IMR-90 (cell line): Measurements from ENCODE around the gene TEAD4. TPM values are rescaled to one million over a fixed set of nuclear protein-coding genes. Genes with fewer than 3 reads are reported as not detected.

Source experiments
- ATAC-seq: fragments of 200-7000 bp; cut with Tn5 transposase; 2 replicates; pipeline ENCODE4 v1.9.1; 2020; ENCODE audit warnings: low read depth, mild to moderate bottlenecking, moderate library complexity
- BruUV-seq: library from RNA; stranded (reverse); fragments of 400-500 nt; replicated peaks from 2 replicates; lab custom pipeline; 2021; lab: Mats Ljungman, UMichigan
- CTCF ChIA-PET: fragments of 300-600 bp; formaldehyde crosslinking; extraction: SDS; loops from one replicate; lab custom pipeline; 2021; ENCODE audit warnings: antibody characterized with exemption; lab: Yijun Ruan, JAX
- POLR2A ChIA-PET: fragments of 300-600 bp; sonication (Branson Sonifier 250); formaldehyde crosslinking; loops from one replicate; lab custom pipeline; 2022; ENCODE audit warnings: antibody characterized with exemption; ENCODE audit not compliant: unreplicated experiment; lab: Charles Lee
- DNase-seq: peaks from one replicate; pipeline ENCODE4 v3.0.0; 2013
- H2AFZ ChIP-seq: replicated peaks from 2 replicates; pipeline ENCODE3; 2013; ENCODE audit warnings: low read length, mild to moderate bottlenecking; ENCODE audit not compliant: poor library complexity
- H2AK5ac ChIP-seq: 2 replicates; pipeline ENCODE4 v1.6.1; 2013; ENCODE audit warnings: low read depth, low read length, inconsistent platforms
- H2AK9ac ChIP-seq: replicated peaks from 2 replicates; pipeline ENCODE3; 2013; ENCODE audit warnings: mild to moderate bottlenecking, low read depth, low read length, moderate library complexity; ENCODE audit not compliant: poor library complexity
- H2BK120ac ChIP-seq: 2 replicates; pipeline ENCODE4 v1.6.1; 2013; ENCODE audit warnings: low read depth, low read length, inconsistent platforms
- H2BK15ac ChIP-seq: 3 replicates; pipeline ENCODE4 v1.6.1; 2013; ENCODE audit warnings: low read depth, low read length, inconsistent platforms
- H2BK20ac ChIP-seq: 2 replicates; pipeline ENCODE4 v1.6.1; 2013; ENCODE audit warnings: low read depth, mild to moderate bottlenecking, inconsistent platforms, low read length, moderate library complexity
- H2BK5ac ChIP-seq: 2 replicates; pipeline ENCODE4 v1.6.1; 2013; ENCODE audit warnings: mild to moderate bottlenecking, low read depth, low read length, inconsistent platforms; ENCODE audit not compliant: poor library complexity, severe bottlenecking
- H3K14ac ChIP-seq: replicated peaks from 2 replicates; pipeline ENCODE4 v1.6.1; 2013; ENCODE audit warnings: low read depth, low read length, inconsistent platforms
- H3K18ac ChIP-seq: 2 replicates; pipeline ENCODE4 v1.6.1; 2013; ENCODE audit warnings: low read depth, low read length, control low read depth
- H3K23ac ChIP-seq: 2 replicates; pipeline ENCODE4 v1.6.1; 2013; ENCODE audit warnings: low read depth, low read length, inconsistent platforms
- H3K27ac ChIP-seq: 2 replicates; pipeline ENCODE4 v1.5.1; 2013; ENCODE audit warnings: mild to moderate bottlenecking, control low read depth, low read length; ENCODE audit not compliant: insufficient read depth
- H3K27me3 ChIP-seq: 2 replicates; pipeline ENCODE4 v1.6.1; 2013; ENCODE audit warnings: low read length; ENCODE audit not compliant: control insufficient read depth, insufficient read depth
- H3K36me3 ChIP-seq: 2 replicates; pipeline ENCODE4 v1.6.1; 2013; ENCODE audit warnings: low read length, mixed read lengths; ENCODE audit not compliant: control insufficient read depth, insufficient read depth
- H3K4ac ChIP-seq: 2 replicates; pipeline ENCODE4 v1.6.1; 2013; ENCODE audit warnings: low read depth, low read length, inconsistent platforms
- H3K4me1 ChIP-seq: 2 replicates; pipeline ENCODE4 v1.6.1; 2013; ENCODE audit warnings: low read length, mixed read lengths; ENCODE audit not compliant: control insufficient read depth, insufficient read depth
- H3K4me2 ChIP-seq: 2 replicates; pipeline ENCODE4 v1.6.1; 2013; ENCODE audit warnings: low read depth, mild to moderate bottlenecking, control low read depth, low read length, moderate library complexity
- H3K4me3 ChIP-seq: 2 replicates; pipeline ENCODE4 v1.5.1; 2013; ENCODE audit warnings: low read depth, mild to moderate bottlenecking, control low read depth, low read length, moderate library complexity; ENCODE audit not compliant: insufficient read depth
- H3K56ac ChIP-seq: 2 replicates; pipeline ENCODE4 v1.6.1; 2013; ENCODE audit warnings: low read length, inconsistent platforms; ENCODE audit not compliant: insufficient read depth; ENCODE audit errors: extremely low read depth
- H3K79me1 ChIP-seq, 2 experiments: 2 replicates each; pipeline ENCODE4 v1.6.1; 2013; ENCODE audit warnings: low read length in 2 of 2, inconsistent platforms in 1 of 2, low read depth in 1 of 2
- H3K9ac ChIP-seq: 2 replicates; pipeline ENCODE4 v1.6.1; 2013; ENCODE audit warnings: low read depth, low read length, control low read depth
- H3K9me1 ChIP-seq: 2 replicates; pipeline ENCODE4 v1.6.1; 2013; ENCODE audit warnings: low read length, inconsistent platforms; ENCODE audit not compliant: insufficient read depth
- H3K9me3 ChIP-seq: 2 replicates; pipeline ENCODE4 v1.6.1; 2013; ENCODE audit warnings: low read length; ENCODE audit not compliant: control insufficient read depth, insufficient read depth
- H4K20me1 ChIP-seq: 2 replicates; pipeline ENCODE4 v1.6.1; 2013; ENCODE audit warnings: low read length, inconsistent platforms; ENCODE audit not compliant: insufficient read depth
- H4K5ac ChIP-seq: 2 replicates; pipeline ENCODE4 v1.6.1; 2013; ENCODE audit warnings: mild to moderate bottlenecking, low read depth, low read length, control low read depth
- H4K8ac ChIP-seq, 2 experiments: 2 replicates each; pipeline ENCODE4 v1.6.1; 2013; ENCODE audit warnings: low read depth in 2 of 2, low read length in 2 of 2, control low read depth in 1 of 2, inconsistent platforms in 1 of 2
- H4K91ac ChIP-seq: 2 replicates; pipeline ENCODE4 v1.6.1; 2013; ENCODE audit warnings: low read depth, low read length, inconsistent platforms; ENCODE audit not compliant: insufficient read depth
- BHLHE40 ChIP-seq: fragments of 150-350 bp; IDR thresholded peaks from 2 replicates; pipeline ENCODE4 v1.6.1; 2016; ENCODE audit warnings: mild to moderate bottlenecking, low read depth, low read length
- CHD1 ChIP-seq: IDR thresholded peaks from 2 replicates; pipeline ENCODE4 v1.6.1; 2012; ENCODE audit warnings: low read depth, low read length, improper control_type of control experiment
- MAFK ChIP-seq: IDR thresholded peaks from 2 replicates; pipeline ENCODE4 v1.6.1; 2012; ENCODE audit warnings: low read depth, low read length, improper control_type of control experiment
- MAZ ChIP-seq: IDR thresholded peaks from 2 replicates; pipeline ENCODE4 v1.6.1; 2012; ENCODE audit warnings: low read depth, mild to moderate bottlenecking, low read length, improper control_type of control experiment, moderate library complexity, borderline replicate concordance
- MXI1 ChIP-seq: IDR thresholded peaks from 2 replicates; pipeline ENCODE4 v1.6.1; 2012; ENCODE audit warnings: low read depth, mild to moderate bottlenecking, low read length, moderate library complexity, borderline replicate concordance
- NFE2L2 ChIP-seq: fragments of 150-350 bp; IDR thresholded peaks from 2 replicates; pipeline ENCODE4 v1.6.1; 2016; ENCODE audit warnings: low read depth, mild to moderate bottlenecking, low read length
- RAD21 ChIP-seq: IDR thresholded peaks from 2 replicates; pipeline ENCODE4 v1.6.1; 2012; ENCODE audit warnings: low read length, improper control_type of control experiment
- RCOR1 ChIP-seq: IDR thresholded peaks from 2 replicates; pipeline ENCODE4 v1.6.1; 2012; ENCODE audit warnings: mild to moderate bottlenecking, low read length, improper control_type of control experiment; ENCODE audit not compliant: insufficient replicate concordance
- RFX5 ChIP-seq: IDR thresholded peaks from 2 replicates; pipeline ENCODE4 v1.8.0; 2012; ENCODE audit warnings: low read depth, mild to moderate bottlenecking, low read length, moderate library complexity
- SMC3 ChIP-seq: fragments of 150-350 bp; IDR thresholded peaks from 2 replicates; pipeline ENCODE4 v1.6.1; 2016; ENCODE audit warnings: low read depth, mild to moderate bottlenecking, antibody characterized with exemption, low read length, moderate library complexity
- WGBS, 2 experiments: methylation state at CpG; one replicate each; pipeline versions ENCODE4 v1.1.5 to v1.1.7; 2013; ENCODE audit warnings: missing lambda C conversion rate in 2 of 2; ENCODE audit not compliant: insufficient read length in 1 of 2; ENCODE audit errors: extremely low coverage in 2 of 2; 5-methylcytosine and 5-hydroxymethylcytosine counted together
- dilution Hi-C: fragments of 300-500 bp; cut with HindIII; formaldehyde crosslinking; loops from one replicate; pipeline ENCODE4 v1.14.3; 2018; ENCODE audit warnings: low sequenced_read_pairs; ENCODE audit not compliant: unreplicated experiment
- in situ Hi-C: fragments of 300-500 bp; cut with MboI; formaldehyde crosslinking; loops from 3 replicates; pipeline ENCODE4 v1.14.3; 2019; ENCODE audit warnings: low sequenced_read_pairs, inconsistent platforms, mixed read lengths
- intact Hi-C: fragments of 100-400 bp; cut with micrococcal nuclease; formaldehyde crosslinking; loops from 2 replicates; pipeline ENCODE4 v1.10.0; 2022
- polyA plus RNA-seq, 3 experiments: library from polyadenylated mRNA; depleted of rRNA; stranded (reverse); fragments of >200 nt; gene quantifications; 2 replicates each; pipeline ENCODE4 v1.2.3, GENCODE V29; 2012; ENCODE audit warnings: low replicate concordance in 1 of 3
- total RNA-seq: library from RNA; depleted of rRNA; stranded (reverse); fragments of >200 nt; gene quantifications from 2 replicates; pipeline ENCODE4 v1.2.3, GENCODE V29; 2012
- TF ChIP-seq, protein P1 (sequence below): fragments of 150-350 bp; IDR thresholded peaks from 2 replicates; pipeline ENCODE4 v1.6.1; 2017; ENCODE audit warnings: mild to moderate bottlenecking, antibody characterized with exemption, low read length, low read depth
- TF ChIP-seq, protein P2 (sequence below): conservative IDR thresholded peaks from 2 replicates; pipeline ENCODE4 v1.5.1; 2012; ENCODE audit warnings: mild to moderate bottlenecking, low read depth, low read length, improper control_type of control experiment
- TF ChIP-seq, protein P3 (sequence below): fragments of 150-350 bp; IDR thresholded peaks from 2 replicates; pipeline ENCODE4 v1.6.1; 2016; ENCODE audit warnings: low read depth, mild to moderate bottlenecking, low read length, moderate library complexity, borderline replicate concordance

TEAD4 gene
- total and polyA plus RNA-seq, 2 of the 4 experiments (the other 2 are of a cell fraction), result 8.8 to 24.9 TPM

DNA sequence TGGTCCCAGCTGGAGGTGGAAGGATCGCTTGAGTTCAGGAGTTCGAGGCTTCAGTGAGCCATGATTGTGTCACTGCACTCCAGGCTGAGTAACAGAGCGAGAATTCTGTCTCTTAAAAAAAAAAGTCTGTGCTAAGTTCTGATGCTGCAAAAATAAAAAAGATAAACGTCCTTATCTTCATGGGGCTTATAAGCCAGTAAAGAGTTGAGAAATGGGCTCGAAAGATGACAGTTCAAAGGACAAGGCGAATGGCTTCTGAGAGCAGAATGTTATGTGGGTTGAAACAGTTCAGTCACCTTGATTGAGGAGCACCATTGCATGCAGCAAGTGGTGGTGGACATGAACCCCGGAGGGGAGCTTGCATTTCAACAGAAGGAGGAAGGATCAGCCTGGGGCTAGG, 122.7 kb downstream of the TEAD4 start:
- no peak overlapping the region for H4K91ac ChIP-seq
- dilution Hi-C loops, result no loop called here
- peaks cover 5% of the 10 kb centered on the region for H3K36me3 ChIP-seq
- H2AK9ac ChIP-seq, result no peak overlapping the region
- H3K9ac ChIP-seq, result no peak overlapping the region
- no peak overlapping the region for H3K4me3 ChIP-seq
- H3K18ac ChIP-seq, result no peak overlapping the region
- peaks cover 18% of the 10 kb centered on the region for H4K20me1 ChIP-seq
- H3K9me3 ChIP-seq, result no peaks in the 10 kb centered on the region
- no peak overlapping the region for H4K5ac ChIP-seq
- H2AK5ac ChIP-seq, result no peak overlapping the region
- H2BK15ac ChIP-seq, result no peak overlapping the region
- no peak for ATAC-seq
- intact Hi-C loops, result no loop called here
- H2BK120ac ChIP-seq, result no peak overlapping the region
- peaks cover 11% of the 10 kb centered on the region; the same call in 1 of the 2 replicates for H3K9me1 ChIP-seq
- no peak overlapping the region for H3K23ac ChIP-seq
- H2BK20ac ChIP-seq, result no peak overlapping the region
- ChIA-PET POLR2A (no interaction called here), CTCF (no interaction called here)
- H3K27me3 ChIP-seq, result no peaks in the 10 kb centered on the region
- TF ChIP-seq RAD21 (no peak), MAZ (no peak), SMC3 (no peak), NFE2L2 (no peak), BHLHE40 (no peak), MAFK (no peak), CHD1 (no peak), RCOR1 (no peak), RFX5 (no peak), MXI1 (no peak)
- TF ChIP-seq, protein P1, sequence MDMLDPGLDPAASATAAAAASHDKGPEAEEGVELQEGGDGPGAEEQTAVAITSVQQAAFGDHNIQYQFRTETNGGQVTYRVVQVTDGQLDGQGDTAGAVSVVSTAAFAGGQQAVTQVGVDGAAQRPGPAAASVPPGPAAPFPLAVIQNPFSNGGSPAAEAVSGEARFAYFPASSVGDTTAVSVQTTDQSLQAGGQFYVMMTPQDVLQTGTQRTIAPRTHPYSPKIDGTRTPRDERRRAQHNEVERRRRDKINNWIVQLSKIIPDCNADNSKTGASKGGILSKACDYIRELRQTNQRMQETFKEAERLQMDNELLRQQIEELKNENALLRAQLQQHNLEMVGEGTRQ, result no peak
- TF ChIP-seq, protein P2, sequence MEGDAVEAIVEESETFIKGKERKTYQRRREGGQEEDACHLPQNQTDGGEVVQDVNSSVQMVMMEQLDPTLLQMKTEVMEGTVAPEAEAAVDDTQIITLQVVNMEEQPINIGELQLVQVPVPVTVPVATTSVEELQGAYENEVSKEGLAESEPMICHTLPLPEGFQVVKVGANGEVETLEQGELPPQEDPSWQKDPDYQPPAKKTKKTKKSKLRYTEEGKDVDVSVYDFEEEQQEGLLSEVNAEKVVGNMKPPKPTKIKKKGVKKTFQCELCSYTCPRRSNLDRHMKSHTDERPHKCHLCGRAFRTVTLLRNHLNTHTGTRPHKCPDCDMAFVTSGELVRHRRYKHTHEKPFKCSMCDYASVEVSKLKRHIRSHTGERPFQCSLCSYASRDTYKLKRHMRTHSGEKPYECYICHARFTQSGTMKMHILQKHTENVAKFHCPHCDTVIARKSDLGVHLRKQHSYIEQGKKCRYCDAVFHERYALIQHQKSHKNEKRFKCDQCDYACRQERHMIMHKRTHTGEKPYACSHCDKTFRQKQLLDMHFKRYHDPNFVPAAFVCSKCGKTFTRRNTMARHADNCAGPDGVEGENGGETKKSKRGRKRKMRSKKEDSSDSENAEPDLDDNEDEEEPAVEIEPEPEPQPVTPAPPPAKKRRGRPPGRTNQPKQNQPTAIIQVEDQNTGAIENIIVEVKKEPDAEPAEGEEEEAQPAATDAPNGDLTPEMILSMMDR, result no peak
- TF ChIP-seq, protein P3, sequence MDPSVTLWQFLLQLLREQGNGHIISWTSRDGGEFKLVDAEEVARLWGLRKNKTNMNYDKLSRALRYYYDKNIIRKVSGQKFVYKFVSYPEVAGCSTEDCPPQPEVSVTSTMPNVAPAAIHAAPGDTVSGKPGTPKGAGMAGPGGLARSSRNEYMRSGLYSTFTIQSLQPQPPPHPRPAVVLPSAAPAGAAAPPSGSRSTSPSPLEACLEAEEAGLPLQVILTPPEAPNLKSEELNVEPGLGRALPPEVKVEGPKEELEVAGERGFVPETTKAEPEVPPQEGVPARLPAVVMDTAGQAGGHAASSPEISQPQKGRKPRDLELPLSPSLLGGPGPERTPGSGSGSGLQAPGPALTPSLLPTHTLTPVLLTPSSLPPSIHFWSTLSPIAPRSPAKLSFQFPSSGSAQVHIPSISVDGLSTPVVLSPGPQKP, result no peak
- H3K4me1 ChIP-seq, result peaks cover 5% of the 10 kb centered on the region
- 65% methylated on average over 7 of the region's 7 CpGs; no CpG with 5 or more reads in 1 of the 2 experiments for WGBS, 2 experiments
- no peak overlapping the region for H3K4ac ChIP-seq
- no peak overlapping the region for H4K8ac ChIP-seq
- H2BK5ac ChIP-seq, result no peak overlapping the region
- in situ Hi-C loops, result no loop called here
- no TSS peak for BruUV-seq
- H3K27ac ChIP-seq, result no peak overlapping the region
- DNase-seq, result peak; percentile 18
- H3K4me2 ChIP-seq, result no peak overlapping the region
- H3K56ac ChIP-seq, result no peak overlapping the region
- no peak overlapping the region for H2AFZ ChIP-seq
- H3K14ac ChIP-seq, result no peak overlapping the region
- H3K79me1 ChIP-seq, result peaks cover 19 to 63% of the 10 kb centered on the region in 2 experiments
